GM12875 (cell line): Measurements from ENCODE around the gene NOSIP.
A peak's percentile ranks its signal among the peaks of the same experiment; 100 is the strongest.

ENCODE experiments used
- H3K4me3 ChIP-seq: one replicate; pipeline ENCODE4 v1.5.1; 2011; ENCODE audit warnings: low read depth, low read length, control low read depth
- CTCF ChIP-seq: IDR thresholded peaks from 2 replicates; pipeline ENCODE4 v1.5.1; 2011; ENCODE audit warnings: low read depth, mild to moderate bottlenecking, control low read depth, inconsistent platforms, low read length, moderate library complexity, borderline replicate concordance; ENCODE audit not compliant: insufficient read depth

Gene NOSIP

GRCh38 chr19:49514151-49514550 lies 66.2 kb downstream of the NOSIP start:
- no peak for TF ChIP-seq CTCF
- H3K4me3 ChIP-seq = no peak overlapping the region

- no peak for TF ChIP-seq CTCF
- H3K4me3 ChIP-seq = no peak overlapping the region
Observed at GRCh38 chr19:49513746-49514118, 66.6 kb downstream of the NOSIP start.

- no peak for TF ChIP-seq CTCF
- peak overlapping the region; percentile 32 for H3K4me3 ChIP-seq
Observed at GRCh38 chr19:49512970-49513745, 67.2 kb downstream of the NOSIP start.

GRCh38 chr19:49507803-49508494 lies 72.4 kb downstream of the NOSIP start:
- no peak overlapping the region for H3K4me3 ChIP-seq
- TF ChIP-seq CTCF = no peak

GRCh38 chr19:49506575-49507105 lies 73.7 kb downstream of the NOSIP start:
- no peak overlapping the region for H3K4me3 ChIP-seq
- peak; percentile 82 for TF ChIP-seq CTCF
